Central memory CD8-positive, alpha-beta T cell (primary cell): ENCODE data around the gene ARID4A.
"Not testable (repeated sequence)": the region's sequence is repeated elsewhere in the genome, so short reads cannot be mapped to it uniquely, and the experiment has no call there.

ENCODE experiments used
- ATAC-seq: fragments of 150-1000 bp; cut with Tn5 transposase; replicated peaks from 2 replicates; pipeline ENCODE4 v1.10.0; 2022; ENCODE audit warnings: mild to moderate bottlenecking, moderate FRiP score, moderate number of reproducible peaks; ENCODE audit not compliant: poor library complexity, severe bottlenecking; ENCODE audit errors: extremely low read depth
- DNase-seq, 2 donors: peaks; one replicate each; pipeline ENCODE4 v3.0.0; 2021; ENCODE audit warnings: low spot score in 2 of 2
- H3K27ac Mint-ChIP-seq: one replicate; pipeline ENCODE4 v1.8.0; 2022; ENCODE audit warnings: low read depth, mild to moderate bottlenecking, moderate library complexity, mixed read lengths
- H3K27me3 Mint-ChIP-seq: one replicate; pipeline ENCODE4 v1.8.0; 2022; ENCODE audit warnings: mixed read lengths
- H3K36me3 Mint-ChIP-seq: one replicate; pipeline ENCODE4 v1.8.0; 2022; ENCODE audit warnings: mild to moderate bottlenecking, moderate library complexity, mixed read lengths; ENCODE audit not compliant: insufficient read depth
- H3K4me1 Mint-ChIP-seq: one replicate; pipeline ENCODE4 v1.8.0; 2022; ENCODE audit warnings: mixed read lengths
- H3K4me3 Mint-ChIP-seq: one replicate; pipeline ENCODE4 v1.8.0; 2022; ENCODE audit warnings: mild to moderate bottlenecking, moderate library complexity, mixed read lengths
- H3K9me3 Mint-ChIP-seq: one replicate; pipeline ENCODE4 v1.8.0; 2022; ENCODE audit warnings: mixed read lengths

The ARID4A gene

DNA sequence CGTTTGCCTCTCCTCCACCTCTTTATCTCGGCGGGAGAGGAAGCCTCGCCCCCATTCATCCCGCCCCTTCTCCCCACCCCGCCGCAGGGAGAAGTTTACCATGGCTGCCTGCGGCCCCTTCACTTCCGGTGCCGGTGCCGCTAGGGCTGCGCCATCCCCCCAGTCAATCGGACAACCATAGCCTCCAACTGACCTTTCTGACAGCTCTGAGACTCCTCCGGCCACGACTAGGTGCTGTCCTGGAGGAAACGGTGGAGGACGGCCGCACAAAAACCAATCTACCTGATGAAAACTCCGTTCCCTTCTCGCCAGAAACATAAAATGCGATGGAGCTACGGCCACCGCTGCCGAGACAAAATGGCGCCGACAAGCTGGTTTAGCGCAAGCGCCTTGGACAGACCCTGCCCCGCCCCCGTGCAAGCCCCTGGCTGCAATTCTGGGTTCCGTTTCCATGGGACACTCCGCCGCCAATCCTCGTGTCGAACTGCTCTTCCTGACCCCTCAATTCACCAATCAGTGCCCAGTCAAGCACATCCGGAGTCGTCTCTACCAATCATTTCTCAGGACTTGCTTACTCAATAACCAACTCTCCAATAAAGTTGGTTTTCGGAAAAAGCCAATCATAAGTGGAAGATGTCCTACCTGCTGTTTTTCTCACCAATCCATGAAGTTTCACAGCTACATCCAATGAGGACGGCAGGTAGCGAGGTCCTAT lies 436 bp upstream of the ARID4A start:
- H3K27ac Mint-ChIP-seq: no peak overlapping the region
- H3K4me1 Mint-ChIP-seq: peaks cover 34% of the 10 kb centered on the region
- H3K36me3 Mint-ChIP-seq: peaks cover 49% of the 10 kb centered on the region
- DNase-seq (peak; percentile 93 to 97), ATAC-seq (peak; percentile 86)
- no peaks in the 10 kb centered on the region for H3K27me3 Mint-ChIP-seq
- no peaks in the 10 kb centered on the region for H3K9me3 Mint-ChIP-seq
- H3K4me3 Mint-ChIP-seq: no peak overlapping the region

DNA sequence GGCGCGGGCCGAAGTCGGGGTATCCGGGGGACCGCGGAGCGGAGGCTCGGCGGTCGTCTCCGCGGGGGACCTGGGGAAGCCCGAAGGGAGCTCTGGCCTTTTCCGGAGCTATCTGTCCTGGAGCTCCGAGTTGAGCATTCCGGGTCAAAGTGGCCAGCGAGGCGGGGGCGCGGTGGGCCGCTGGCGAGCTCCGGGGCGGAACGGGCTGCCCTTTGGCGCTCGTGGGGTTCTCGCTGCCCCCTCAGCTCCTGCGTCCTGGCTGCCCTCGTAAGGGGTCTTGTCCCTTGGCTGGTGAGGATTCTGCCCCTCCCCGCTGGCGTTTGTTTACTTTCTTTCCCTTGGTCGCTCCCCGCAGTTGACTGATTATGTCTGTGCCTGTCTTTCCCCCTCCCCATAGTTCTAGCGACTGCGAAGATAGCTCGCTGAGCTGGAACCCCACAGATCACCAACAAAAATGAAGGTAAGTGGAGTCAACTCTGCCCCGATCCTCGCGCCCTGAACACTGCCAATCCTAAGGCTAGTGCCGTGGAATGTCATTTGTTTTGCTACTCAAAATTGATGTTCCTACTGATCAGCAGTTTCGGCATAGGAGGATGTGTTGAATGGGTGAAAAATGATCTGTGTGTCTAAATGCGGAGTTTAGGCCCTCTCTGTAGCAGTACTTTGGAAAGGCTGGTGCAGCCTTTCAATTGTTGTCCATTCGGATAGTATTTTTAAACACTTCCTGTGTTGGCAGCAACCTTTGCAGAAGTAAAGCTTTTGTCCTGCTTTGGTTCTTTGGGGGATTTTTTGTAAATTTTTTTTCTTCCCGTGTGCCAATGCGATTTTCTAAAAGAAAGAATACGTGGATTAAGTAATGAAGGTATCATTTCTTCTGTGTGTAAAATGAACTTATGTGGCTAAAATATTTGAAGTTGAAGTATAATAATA lies 1.3 kb downstream of the ARID4A start:
- ATAC-seq (no peak), DNase-seq (no peak)
- no peak overlapping the region for H3K4me3 Mint-ChIP-seq
- H3K36me3 Mint-ChIP-seq: peaks cover 36% of the 10 kb centered on the region
- H3K27ac Mint-ChIP-seq: peak overlapping the region; percentile 92
- H3K4me1 Mint-ChIP-seq: peaks cover 22% of the 10 kb centered on the region
- no peaks in the 10 kb centered on the region for H3K27me3 Mint-ChIP-seq
- H3K9me3 Mint-ChIP-seq: no peaks in the 10 kb centered on the region

DNA sequence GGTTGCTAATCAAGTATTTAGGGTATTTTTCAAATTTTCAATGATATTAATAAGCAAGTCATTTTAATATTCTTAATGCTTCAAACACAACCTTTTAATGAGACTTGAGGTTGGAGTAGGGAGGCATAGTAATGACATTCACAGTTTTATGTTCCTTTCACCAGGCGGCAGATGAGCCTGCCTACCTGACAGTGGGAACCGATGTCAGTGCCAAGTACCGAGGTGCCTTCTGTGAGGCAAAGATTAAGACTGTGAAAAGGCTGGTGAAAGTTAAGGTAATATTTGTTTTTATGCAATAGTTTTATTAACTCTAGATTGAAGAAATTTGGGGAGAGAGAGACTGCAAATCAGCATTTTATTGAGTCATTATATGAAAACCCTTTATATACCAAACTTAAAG lies 3.1 kb downstream of the ARID4A start:
- Mint-ChIP-seq H3K9me3 (no peaks in the 10 kb centered on the region), H3K36me3 (peaks cover 31% of the 10 kb centered on the region), H3K4me1 (peaks cover 15% of the 10 kb centered on the region), H3K4me3 (no peak overlapping the region), H3K27ac (peak overlapping the region; percentile 13), H3K27me3 (no peaks in the 10 kb centered on the region)
- DNase-seq (no peak), ATAC-seq (no peak)

DNA sequence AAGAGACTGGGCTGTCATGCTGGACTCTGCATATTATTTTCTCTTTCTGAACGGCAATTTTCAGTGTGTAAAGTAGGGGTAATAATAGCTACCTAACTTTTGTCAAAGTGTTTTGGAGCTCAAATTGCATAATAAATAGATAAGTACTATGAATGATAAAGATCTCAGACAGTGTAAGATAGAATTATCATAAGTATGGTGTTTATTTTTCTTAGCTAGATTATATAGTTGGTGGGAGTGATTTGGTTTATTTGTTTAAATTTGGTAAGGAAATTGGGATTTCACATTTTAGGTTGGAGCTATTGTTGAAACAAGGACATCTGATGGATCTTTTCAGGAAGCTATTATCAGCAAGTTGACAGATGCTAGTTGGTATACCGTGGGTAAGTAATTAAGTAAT lies 7.4 kb downstream of the ARID4A start:
- Mint-ChIP-seq H3K9me3 (no peaks in the 10 kb centered on the region), H3K36me3 (peaks cover 35% of the 10 kb centered on the region), H3K27ac (no peak overlapping the region), H3K27me3 (no peaks in the 10 kb centered on the region), H3K4me1 (peaks cover 22% of the 10 kb centered on the region), H3K4me3 (no peak overlapping the region)
- no peak for ATAC-seq
- DNase-seq: no peak

DNA sequence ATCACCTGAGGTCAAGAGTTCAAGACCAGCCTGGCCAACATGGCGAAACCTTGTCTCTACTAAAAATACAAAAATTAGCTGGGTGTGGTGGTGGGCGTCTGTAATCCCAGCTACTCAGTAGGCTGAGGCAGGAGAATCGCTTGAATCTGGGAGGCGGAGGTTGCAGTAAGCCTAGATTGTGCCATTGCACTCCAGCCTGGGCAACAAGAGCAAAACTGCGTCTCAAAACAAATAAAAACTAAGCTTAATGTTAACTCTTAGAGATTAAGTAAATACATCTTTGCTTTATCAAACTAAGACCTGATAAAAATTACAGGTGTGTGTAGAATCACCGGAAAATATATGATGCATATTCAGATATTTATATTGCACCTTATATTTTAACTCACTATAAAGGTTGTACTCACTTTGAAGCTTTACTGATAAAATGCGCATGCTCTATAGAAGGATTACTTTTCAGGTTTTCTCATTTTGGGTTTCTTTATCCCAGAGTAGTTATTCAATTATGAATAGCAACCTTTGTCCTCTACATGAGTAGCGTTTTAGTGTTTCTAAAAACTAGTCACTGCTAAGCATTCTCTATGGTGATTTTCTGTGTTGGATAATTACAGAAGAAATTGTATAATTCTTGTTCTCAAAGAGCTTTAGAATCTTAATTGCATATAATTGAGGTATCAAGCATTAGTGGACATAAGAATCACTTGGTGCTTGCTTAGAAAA lies 9.4 kb downstream of the ARID4A start:
- Mint-ChIP-seq H3K9me3 (no peaks in the 10 kb centered on the region), H3K27ac (no peak overlapping the region), H3K4me1 (peaks cover 22% of the 10 kb centered on the region), H3K36me3 (peaks cover 35% of the 10 kb centered on the region), H3K4me3 (no peak overlapping the region), H3K27me3 (no peaks in the 10 kb centered on the region)
- ATAC-seq (no peak), DNase-seq (no peak)

DNA sequence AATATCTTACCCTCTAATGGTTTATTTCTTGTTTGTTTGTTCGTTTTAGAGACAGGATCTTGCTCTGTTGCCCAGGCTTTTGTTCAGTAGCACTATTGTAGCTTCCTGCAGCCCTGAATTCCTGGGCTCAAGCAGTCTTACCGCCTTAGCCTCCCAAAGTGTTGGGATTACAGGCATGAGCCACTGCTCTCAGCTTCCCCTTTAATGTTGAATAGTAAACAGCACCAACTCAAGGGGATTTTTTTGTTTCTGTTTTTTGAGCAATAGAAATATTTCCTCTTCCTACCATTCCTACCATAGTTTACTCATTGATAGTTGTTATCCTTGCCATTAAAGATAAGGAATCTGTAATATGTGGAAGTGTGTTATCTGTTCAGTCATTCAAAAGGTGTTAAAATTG lies 10.7 kb downstream of the ARID4A start:
- H3K27ac Mint-ChIP-seq: no peak overlapping the region
- ATAC-seq (no peak), DNase-seq (no peak)
- no peaks in the 10 kb centered on the region for H3K9me3 Mint-ChIP-seq
- H3K27me3 Mint-ChIP-seq: no peaks in the 10 kb centered on the region
- no peak overlapping the region for H3K4me3 Mint-ChIP-seq
- H3K4me1 Mint-ChIP-seq: peaks cover 30% of the 10 kb centered on the region
- H3K36me3 Mint-ChIP-seq: peaks cover 33% of the 10 kb centered on the region

DNA sequence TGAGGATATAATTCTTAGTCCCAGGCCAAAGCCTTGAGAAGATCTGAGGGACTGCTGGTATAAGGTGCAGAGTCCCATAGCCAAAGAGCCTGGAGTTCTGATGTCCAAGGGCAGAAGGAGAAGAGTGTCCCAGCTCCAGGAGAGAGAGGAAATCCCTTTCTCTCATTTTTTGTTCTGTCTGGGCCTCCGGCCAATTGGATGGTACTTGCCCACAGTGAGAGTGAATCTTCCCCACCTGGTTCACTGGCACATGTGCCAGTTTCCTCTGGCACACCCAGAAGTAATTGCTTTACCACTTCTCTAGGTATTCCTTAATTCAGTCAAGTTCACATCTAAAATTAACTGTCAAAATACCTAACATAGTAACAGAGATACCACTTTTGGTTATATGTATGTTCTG lies 15.3 kb downstream of the ARID4A start:
- ATAC-seq (no peak), DNase-seq (no peak)
- H3K27me3 Mint-ChIP-seq: no peaks in the 10 kb centered on the region
- peaks cover 22% of the 10 kb centered on the region for H3K4me1 Mint-ChIP-seq
- H3K27ac Mint-ChIP-seq: no peak overlapping the region
- H3K9me3 Mint-ChIP-seq: no peaks in the 10 kb centered on the region
- peaks cover 33% of the 10 kb centered on the region for H3K36me3 Mint-ChIP-seq
- no peak overlapping the region for H3K4me3 Mint-ChIP-seq

DNA sequence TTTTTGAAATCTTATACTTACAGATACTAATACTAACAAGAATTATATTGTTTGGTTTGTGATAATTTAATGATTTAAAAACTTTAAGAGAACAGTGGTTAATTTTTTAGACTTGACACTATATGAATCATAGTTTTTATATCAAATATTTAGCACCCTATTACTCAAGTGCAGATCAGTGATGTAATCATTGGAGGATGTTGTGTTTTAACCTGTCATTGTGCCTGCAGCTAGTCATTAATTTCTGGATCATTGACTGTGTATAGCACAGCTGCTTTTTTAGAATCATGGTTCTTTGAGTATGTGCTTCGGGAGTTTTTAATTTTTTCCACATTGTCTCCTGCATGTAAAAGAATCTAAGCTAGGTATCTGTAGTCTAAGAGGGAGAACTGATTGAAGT lies 17.3 kb downstream of the ARID4A start:
- no peaks in the 10 kb centered on the region for H3K9me3 Mint-ChIP-seq
- H3K27ac Mint-ChIP-seq: no peak overlapping the region
- H3K4me3 Mint-ChIP-seq: no peak overlapping the region
- ATAC-seq (no peak), DNase-seq (no peak)
- H3K27me3 Mint-ChIP-seq: no peaks in the 10 kb centered on the region
- peaks cover 44% of the 10 kb centered on the region for H3K36me3 Mint-ChIP-seq
- H3K4me1 Mint-ChIP-seq: peaks cover 7% of the 10 kb centered on the region

DNA sequence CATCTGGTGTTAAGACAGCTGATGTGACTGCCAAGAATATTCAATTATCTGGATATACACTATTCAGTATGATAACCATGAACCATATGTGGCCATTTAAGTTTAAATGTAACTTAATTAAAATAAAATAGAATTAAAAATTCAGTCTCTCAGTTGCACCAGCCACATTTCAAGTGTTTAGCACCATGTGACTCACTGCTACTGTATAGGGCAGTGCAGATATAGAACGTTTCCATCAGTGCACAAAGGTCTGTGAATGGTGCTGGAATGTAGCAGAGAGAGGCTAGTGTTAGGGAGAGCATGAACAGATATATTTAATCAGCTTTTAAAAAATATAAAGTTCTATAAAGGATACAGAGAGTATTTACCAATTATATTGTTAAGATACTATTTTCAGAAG lies 28.7 kb downstream of the ARID4A start:
- Mint-ChIP-seq H3K36me3 (peaks cover 49% of the 10 kb centered on the region), H3K4me1 (peaks cover 11% of the 10 kb centered on the region), H3K9me3 (no peaks in the 10 kb centered on the region), H3K27me3 (no peaks in the 10 kb centered on the region), H3K4me3 (no peak overlapping the region), H3K27ac (no peak overlapping the region)
- ATAC-seq: no peak
- DNase-seq: no peak

DNA sequence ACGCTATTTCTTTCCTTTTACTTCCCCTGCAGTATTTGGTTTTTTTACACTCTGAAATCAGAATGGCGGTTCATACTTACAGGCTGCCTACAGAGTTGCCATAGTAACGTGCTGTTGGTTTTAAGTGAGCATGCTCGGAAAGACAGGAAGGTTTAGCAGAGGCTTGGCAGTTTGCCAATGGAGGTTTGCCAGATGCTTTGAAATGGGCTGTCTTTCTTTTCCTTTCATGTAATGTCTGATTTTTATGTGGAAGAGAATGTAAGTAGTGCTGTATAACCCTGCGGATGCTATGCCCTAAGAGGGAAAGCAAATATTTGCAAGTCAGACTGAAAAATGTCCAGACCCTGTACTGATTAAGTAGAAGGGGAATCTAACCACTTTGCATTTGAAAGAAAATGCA lies 32.8 kb downstream of the ARID4A start:
- Mint-ChIP-seq H3K4me1 (peaks cover 23% of the 10 kb centered on the region), H3K4me3 (peak overlapping the region; percentile 56), H3K27me3 (no peaks in the 10 kb centered on the region), H3K9me3 (no peaks in the 10 kb centered on the region), H3K27ac (peak overlapping the region; percentile 91), H3K36me3 (peaks cover 24% of the 10 kb centered on the region)
- peak; percentile 94 for ATAC-seq
- DNase-seq: peak; percentile 79 to 85

DNA sequence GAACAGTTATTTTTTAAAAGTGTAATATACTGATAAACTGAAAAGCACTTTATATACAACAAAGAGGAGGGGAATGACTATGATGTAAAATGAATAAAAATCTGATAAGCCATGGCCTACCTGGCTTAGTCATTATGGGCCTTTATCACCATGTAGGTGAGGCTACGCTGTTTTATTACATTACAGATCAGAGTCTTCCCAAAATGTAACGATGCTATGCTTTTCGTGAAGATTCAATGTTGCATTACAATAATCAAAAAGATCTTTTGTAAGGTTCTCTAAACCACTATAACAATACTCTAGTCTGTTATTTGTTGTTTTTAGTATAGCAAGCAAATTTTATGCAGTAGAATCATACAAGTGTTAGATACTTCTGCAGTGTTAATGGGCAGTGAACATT lies 34.2 kb downstream of the ARID4A start:
- H3K27ac Mint-ChIP-seq: no peak overlapping the region
- H3K4me1 Mint-ChIP-seq: peaks cover 23% of the 10 kb centered on the region
- ATAC-seq (no peak), DNase-seq (no peak)
- H3K27me3 Mint-ChIP-seq: no peaks in the 10 kb centered on the region
- H3K4me3 Mint-ChIP-seq: no peak overlapping the region
- H3K9me3 Mint-ChIP-seq: no peaks in the 10 kb centered on the region
- H3K36me3 Mint-ChIP-seq: peaks cover 21% of the 10 kb centered on the region

DNA sequence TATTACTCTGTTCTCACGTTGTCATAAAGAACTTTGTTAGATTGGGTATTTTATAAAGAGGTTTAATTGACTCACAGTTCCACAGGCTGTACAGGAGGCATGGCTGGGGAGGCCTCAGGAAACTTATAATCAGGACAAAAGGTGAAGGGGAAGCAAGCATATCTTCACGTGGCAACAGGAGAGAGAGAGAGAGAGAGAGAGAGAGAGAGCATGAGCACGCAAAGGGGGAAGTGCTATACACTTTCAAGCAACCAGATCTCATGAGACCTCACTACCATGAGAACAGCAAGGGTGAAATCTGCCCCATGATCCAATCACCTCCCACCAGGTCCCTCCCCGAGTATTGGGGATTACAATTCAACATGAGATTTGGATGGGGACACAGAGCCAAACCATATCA lies 41.3 kb downstream of the ARID4A start:
- DNase-seq, ATAC-seq, H3K9me3 Mint-ChIP-seq, H3K27ac Mint-ChIP-seq, H3K4me3 Mint-ChIP-seq, H3K27me3 Mint-ChIP-seq: not testable (repeated sequence)
- Mint-ChIP-seq H3K36me3 (peaks cover 32% of the 10 kb centered on the region), H3K4me1 (peaks cover 20% of the 10 kb centered on the region)
